HepG2 (cell line): ENCODE data around the gene MYLK3.

ENCODE experiments used
- ADNP ChIP-seq: sonication (generic); formaldehyde crosslinking; IDR thresholded peaks from 2 replicates; pipeline ENCODE4 v1.4.0; 2020; ENCODE audit warnings: missing genetic modification reagents
- CBX2 ChIP-seq, 2 experiments: fragments of 200-600 bp in 1 of 2; sonication (generic); formaldehyde crosslinking in 1 of 2; IDR thresholded peaks; 2 replicates each; pipeline versions ENCODE4 v1.7.0 to v1.8.1; 2018 to 2022; ENCODE audit warnings: low read depth in 2 of 2, low read length in 1 of 2, mild to moderate bottlenecking in 1 of 2, missing genetic modification reagents in 1 of 2
- CTCF ChIP-seq: sonication (generic); formaldehyde crosslinking; IDR thresholded peaks from 2 replicates; pipeline ENCODE4 v1.5.0; 2020; ENCODE audit warnings: mild to moderate bottlenecking, missing genetic modification reagents, moderate library complexity
- HDAC6 ChIP-seq: fragments of 200-600 bp; sonication (generic); IDR thresholded peaks from 2 replicates; pipeline ENCODE4 v1.7.0; 2017; ENCODE audit warnings: mild to moderate bottlenecking, antibody characterized with exemption, low read length, low read depth
- MAFK ChIP-seq, 2 experiments: IDR thresholded peaks in 1 of 2; conservative IDR thresholded peaks in 1 of 2; 2 replicates each; pipeline ENCODE4 v1.6.1; 2011; ENCODE audit warnings: improper control_type of control experiment in 2 of 2, low read length in 2 of 2
- SMAD1 ChIP-seq: sonication (generic); formaldehyde crosslinking; IDR thresholded peaks from 2 replicates; pipeline ENCODE4 v1.4.0; 2020; ENCODE audit warnings: missing genetic modification reagents, low read depth, mild to moderate bottlenecking, borderline replicate concordance
- THRA ChIP-seq: sonication (generic); formaldehyde crosslinking; IDR thresholded peaks from 2 replicates; pipeline ENCODE4 v1.4.0; 2020; ENCODE audit warnings: missing genetic modification reagents, borderline replicate concordance
- TF ChIP-seq, protein P1 (sequence below), 2 experiments: sonication (generic) in 1 of 2; formaldehyde crosslinking in 1 of 2; IDR thresholded peaks; 2 replicates each; pipeline versions ENCODE4 v1.4.0 to v1.6.1; 2018 to 2020; ENCODE audit warnings: missing genetic modification reagents in 2 of 2, borderline replicate concordance in 1 of 2, low read depth in 1 of 2, mild to moderate bottlenecking in 1 of 2, missing biosample characterization in 1 of 2

- TF ChIP-seq HDAC6 = no peak
- no peak for TF ChIP-seq THRA
- TF ChIP-seq ADNP = no peak
- TF ChIP-seq MAFK (conservative IDR thresholded peaks at IDR 0.05 in 1 of 2, IDR thresholded peaks at IDR 0.05 in 1 of 2; ENCODE audit: low read length in 2 of 2) = no peak
- TF ChIP-seq CBX2 (IDR thresholded peaks at IDR 0.05; ENCODE audit: low read depth, low read length) = no peak
- TF ChIP-seq CBX2 (CRISPR knock-in tag; IDR thresholded peaks at IDR 0.05; ENCODE audit: low read depth) = no peak
- TF ChIP-seq SMAD1 (CRISPR knock-in tag) = no peak
- TF ChIP-seq CTCF (CRISPR knock-in tag) = no peak
- TF ChIP-seq, protein P1, sequence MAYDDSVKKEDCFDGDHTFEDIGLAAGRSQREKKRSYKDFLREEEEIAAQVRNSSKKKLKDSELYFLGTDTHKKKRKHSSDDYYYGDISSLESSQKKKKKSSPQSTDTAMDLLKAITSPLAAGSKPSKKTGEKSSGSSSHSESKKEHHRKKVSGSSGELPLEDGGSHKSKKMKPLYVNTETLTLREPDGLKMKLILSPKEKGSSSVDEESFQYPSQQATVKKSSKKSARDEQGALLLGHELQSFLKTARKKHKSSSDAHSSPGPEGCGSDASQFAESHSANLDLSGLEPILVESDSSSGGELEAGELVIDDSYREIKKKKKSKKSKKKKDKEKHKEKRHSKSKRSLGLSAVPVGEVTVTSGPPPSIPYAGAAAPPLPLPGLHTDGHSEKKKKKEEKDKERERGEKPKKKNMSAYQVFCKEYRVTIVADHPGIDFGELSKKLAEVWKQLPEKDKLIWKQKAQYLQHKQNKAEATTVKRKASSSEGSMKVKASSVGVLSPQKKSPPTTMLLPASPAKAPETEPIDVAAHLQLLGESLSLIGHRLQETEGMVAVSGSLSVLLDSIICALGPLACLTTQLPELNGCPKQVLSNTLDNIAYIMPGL (CRISPR knock-in tag; IDR thresholded peaks at IDR 0.05; ENCODE audit: borderline replicate concordance in 1 of 2, low read depth in 1 of 2) = no peak
These were observed 27.5 kb downstream of the MYLK3 start for GRCh38 chr16:46720619-46721018.
